Measurements from ENCODE around the gene TLR2. TPM values are rescaled to one million over a fixed set of nuclear protein-coding genes. Genes with fewer than 3 reads are reported as not detected.

Gene TLR2
- total RNA-seq, 1 experiment from 2014 or later: 0.90 TPM

GRCh38 chr4:153661908-153662307 is 22.2 kb upstream of the TLR2 start:
- no peak overlapping the region for H2BK12ac ChIP-seq (ENCODE audit: insufficient read length, low read depth, low read length)
- H3K27me3 ChIP-seq (ENCODE audit: insufficient read depth, low read length): no peaks in the 10 kb centered on the region
- no peak overlapping the region for H3K4ac ChIP-seq (ENCODE audit: low read depth, low read length)
- H3K4me1 ChIP-seq (ENCODE audit: insufficient read depth, low read length): no peaks in the 10 kb centered on the region
- no peak overlapping the region for H3K9ac ChIP-seq (ENCODE audit: extremely low read depth, insufficient read length, low read length)
- no peaks in the 10 kb centered on the region for H3K23me2 ChIP-seq (ENCODE audit: insufficient read length, low read depth, low read length, poor library complexity, severe bottlenecking)
- no peak for TF ChIP-seq CTCF (conservative IDR thresholded peaks at IDR 0.05)
- no peak overlapping the region for H3K4me2 ChIP-seq (ENCODE audit: insufficient read depth, insufficient read length, low read length)
- no peaks in the 10 kb centered on the region for H3K9me3 ChIP-seq (ENCODE audit: control insufficient read depth, low read depth, low read length)
- no peak overlapping the region for H2AFZ ChIP-seq (ENCODE audit: low read length)
- no peaks in the 10 kb centered on the region for H4K20me1 ChIP-seq (ENCODE audit: control insufficient read depth, insufficient read depth, insufficient read length)
- WGBS (ENCODE audit: extremely low coverage, insufficient read length, low lambda C conversion rate): no CpG with 5 or more reads among the region's 1 CpG
- no peak overlapping the region for H4K91ac ChIP-seq (ENCODE audit: insufficient read length, low read depth, low read length)
- no peak overlapping the region for H4K8ac ChIP-seq (replicated peaks; ENCODE audit: insufficient read length, low read depth, low read length)
- no peak overlapping the region for H2BK5ac ChIP-seq (ENCODE audit: insufficient read length, low read length)
- Mint-ChIP-seq H3K4me1 (no peaks in the 10 kb centered on the region), H3K4me3 (no peak overlapping the region), H3K27ac (no peak overlapping the region), H3K36me3 (ENCODE audit: insufficient read depth in 1 of 3, low read depth in 3 of 3) (peaks cover 9 to 12% (median 10%) of the 10 kb centered on the region in 3 experiments), H3K27me3 (ENCODE audit: low read depth) (peaks cover 8% of the 10 kb centered on the region), H3K9me3 (peaks cover 21 to 23% of the 10 kb centered on the region in 2 experiments)
- no peak overlapping the region for H3K18ac ChIP-seq (ENCODE audit: insufficient read length, low read depth, low read length)
- H3K79me2 ChIP-seq (ENCODE audit: insufficient read depth, low read length): no peaks in the 10 kb centered on the region
- no peak for DNase-seq
- H3K56ac ChIP-seq (ENCODE audit: insufficient read length, low read depth, low read length): no peak overlapping the region
- no peak overlapping the region for H2BK120ac ChIP-seq (ENCODE audit: low read depth, low read length, poor library complexity, severe bottlenecking)
- H4K5ac ChIP-seq (ENCODE audit: insufficient read length, low read depth, low read length): no peak overlapping the region
- no peak overlapping the region for H2AK5ac ChIP-seq (ENCODE audit: insufficient read length, low read length)
- H3K14ac ChIP-seq (ENCODE audit: insufficient read depth, low read length): no peak overlapping the region
- no peaks in the 10 kb centered on the region for H3K79me1 ChIP-seq (ENCODE audit: insufficient read depth, low read depth, low read length, poor library complexity, severe bottlenecking)
- H2BK15ac ChIP-seq (ENCODE audit: low read depth, low read length): no peak overlapping the region
- no peak overlapping the region for H3K27ac ChIP-seq (ENCODE audit: insufficient read length, low read depth, low read length)
- no peak overlapping the region for H2BK20ac ChIP-seq (ENCODE audit: low read depth, low read length, poor library complexity, severe bottlenecking)
- no peak overlapping the region for H3K23ac ChIP-seq (ENCODE audit: insufficient read length, low read depth, low read length)
- no peak overlapping the region for H3T11ph ChIP-seq (ENCODE audit: low read length)
